IPS-18a (cell line): ENCODE data around the gene VDR.
A peak's percentile ranks its signal among the peaks of the same experiment; 100 is the strongest.

ENCODE experiments used
- H3K27ac ChIP-seq: one replicate; pipeline ENCODE4 v1.5.1; 2013; ENCODE audit warnings: low read length
- H3K27me3 ChIP-seq: one replicate; pipeline ENCODE4 v1.6.1; 2013; ENCODE audit warnings: mild to moderate bottlenecking, low read length; ENCODE audit not compliant: control insufficient read depth, insufficient read depth
- H3K36me3 ChIP-seq: one replicate; pipeline ENCODE4 v1.6.1; 2013; ENCODE audit warnings: low read depth, low read length; ENCODE audit not compliant: control insufficient read depth
- H3K4me1 ChIP-seq: one replicate; pipeline ENCODE4 v1.6.1; 2013; ENCODE audit warnings: low read depth, low read length; ENCODE audit not compliant: control insufficient read depth
- H3K4me3 ChIP-seq: one replicate; pipeline ENCODE4 v1.5.1; 2013; ENCODE audit warnings: low read length
- H3K9ac ChIP-seq: one replicate; pipeline ENCODE4 v1.6.1; 2013; ENCODE audit warnings: mild to moderate bottlenecking, low read length, moderate library complexity
- H3K9me3 ChIP-seq: one replicate; pipeline ENCODE4 v1.6.1; 2013; ENCODE audit warnings: low read depth, low read length; ENCODE audit not compliant: control insufficient read depth

Gene VDR

GRCh38 chr12:47832263-47832933 lies 72.4 kb downstream of the VDR start:
- Histone ChIP-seq H3K27me3 (no peaks in the 10 kb centered on the region), H3K27ac (no peak overlapping the region), H3K9ac (no peak overlapping the region), H3K4me3 (no peak overlapping the region), H3K9me3 (no peaks in the 10 kb centered on the region), H3K36me3 (no peaks in the 10 kb centered on the region), H3K4me1 (peaks cover 14% of the 10 kb centered on the region)

GRCh38 chr12:47829584-47829983 lies 75.2 kb downstream of the VDR start:
- H3K27ac ChIP-seq, result no peak overlapping the region
- no peaks in the 10 kb centered on the region for H3K9me3 ChIP-seq
- no peak overlapping the region for H3K9ac ChIP-seq
- no peaks in the 10 kb centered on the region for H3K36me3 ChIP-seq
- peaks cover 8% of the 10 kb centered on the region for H3K4me1 ChIP-seq
- H3K27me3 ChIP-seq, result no peaks in the 10 kb centered on the region
- H3K4me3 ChIP-seq, result no peak overlapping the region

- no peaks in the 10 kb centered on the region for H3K36me3 ChIP-seq
- H3K4me1 ChIP-seq, result peaks cover 8% of the 10 kb centered on the region
- no peaks in the 10 kb centered on the region for H3K9me3 ChIP-seq
- no peaks in the 10 kb centered on the region for H3K27me3 ChIP-seq
- no peak overlapping the region for H3K27ac ChIP-seq
- H3K9ac ChIP-seq, result no peak overlapping the region
- no peak overlapping the region for H3K4me3 ChIP-seq
Observed at GRCh38 chr12:47828976-47829482, 75.8 kb downstream of the VDR start.

- no peak overlapping the region for H3K4me3 ChIP-seq
- no peaks in the 10 kb centered on the region for H3K9me3 ChIP-seq
- H3K27me3 ChIP-seq, result no peaks in the 10 kb centered on the region
- no peak overlapping the region for H3K27ac ChIP-seq
- H3K4me1 ChIP-seq, result peaks cover 8% of the 10 kb centered on the region
- no peaks in the 10 kb centered on the region for H3K36me3 ChIP-seq
- no peak overlapping the region for H3K9ac ChIP-seq
Observed at GRCh38 chr12:47828008-47828975, 76.5 kb downstream of the VDR start.

GRCh38 chr12:47825173-47825639 lies 79.6 kb downstream of the VDR start:
- Histone ChIP-seq H3K4me1 (peaks cover 26% of the 10 kb centered on the region), H3K27ac (no peak overlapping the region), H3K9me3 (no peaks in the 10 kb centered on the region)

GRCh38 chr12:47824635-47825034 lies 80.2 kb downstream of the VDR start:
- Histone ChIP-seq H3K36me3 (no peaks in the 10 kb centered on the region), H3K9me3 (no peaks in the 10 kb centered on the region), H3K27ac (no peak overlapping the region), H3K4me3 (no peak overlapping the region), H3K9ac (no peak overlapping the region), H3K4me1 (peaks cover 27% of the 10 kb centered on the region), H3K27me3 (peaks cover 6% of the 10 kb centered on the region)

More at GRCh38 chr12:47825173-47825639, 79.6 kb downstream of the VDR start:
- no peaks in the 10 kb centered on the region for H3K36me3 ChIP-seq
- no peak overlapping the region for H3K9ac ChIP-seq
- peaks cover 6% of the 10 kb centered on the region for H3K27me3 ChIP-seq
- H3K4me3 ChIP-seq, result no peak overlapping the region

GRCh38 chr12:47824198-47824597 lies 80.6 kb downstream of the VDR start:
- Histone ChIP-seq H3K36me3 (no peaks in the 10 kb centered on the region), H3K27me3 (peaks cover 6% of the 10 kb centered on the region), H3K4me3 (no peak overlapping the region), H3K4me1 (peaks cover 23% of the 10 kb centered on the region), H3K27ac (no peak overlapping the region), H3K9me3 (no peaks in the 10 kb centered on the region), H3K9ac (no peak overlapping the region)

- Histone ChIP-seq H3K4me3 (no peak overlapping the region), H3K27me3 (peaks cover 6% of the 10 kb centered on the region), H3K36me3 (no peaks in the 10 kb centered on the region), H3K27ac (no peak overlapping the region), H3K9me3 (no peaks in the 10 kb centered on the region), H3K9ac (no peak overlapping the region), H3K4me1 (peaks cover 23% of the 10 kb centered on the region)
Observed at GRCh38 chr12:47823422-47824086, 81.2 kb downstream of the VDR start.

- Histone ChIP-seq H3K9ac (no peak overlapping the region), H3K4me1 (peaks cover 29% of the 10 kb centered on the region), H3K9me3 (no peaks in the 10 kb centered on the region), H3K27me3 (peaks cover 6% of the 10 kb centered on the region), H3K27ac (no peak overlapping the region), H3K36me3 (no peaks in the 10 kb centered on the region), H3K4me3 (no peak overlapping the region)
Observed at GRCh38 chr12:47822863-47823262, 81.9 kb downstream of the VDR start.

- Histone ChIP-seq H3K4me1 (peaks cover 33% of the 10 kb centered on the region), H3K27me3 (peaks cover 6% of the 10 kb centered on the region), H3K9ac (no peak overlapping the region), H3K36me3 (no peaks in the 10 kb centered on the region), H3K27ac (no peak overlapping the region), H3K9me3 (no peaks in the 10 kb centered on the region), H3K4me3 (no peak overlapping the region)
Observed at GRCh38 chr12:47822401-47822800, 82.4 kb downstream of the VDR start.

GRCh38 chr12:47821346-47821706 lies 83.5 kb downstream of the VDR start:
- H3K36me3 ChIP-seq, result no peaks in the 10 kb centered on the region
- H3K4me1 ChIP-seq, result peaks cover 43% of the 10 kb centered on the region
- peak overlapping the region; percentile 91 for H3K4me3 ChIP-seq
- H3K27ac ChIP-seq, result peak overlapping the region; percentile 0
- no peaks in the 10 kb centered on the region for H3K9me3 ChIP-seq
- H3K9ac ChIP-seq, result peak overlapping the region; percentile 95
- peaks cover 6% of the 10 kb centered on the region for H3K27me3 ChIP-seq
